ENCODE results near the gene DZIP1L. TPM values are rescaled to one million over a fixed set of nuclear protein-coding genes. Genes with fewer than 3 reads are reported as not detected.

DZIP1L gene
- total and polyA plus RNA-seq, 2 experiments from 2014 or later: 10.6 to 19.5 TPM

GRCh38 chr3:138025553-138025952 is 89.9 kb downstream of the DZIP1L start:
- no peaks in the 10 kb centered on the region for H4K20me1 ChIP-seq (replicated peaks; ENCODE audit: insufficient read depth)
- no peak overlapping the region for H3K4me3 Mint-ChIP-seq
- H3K79me2 ChIP-seq (replicated peaks; ENCODE audit: insufficient read depth): no peaks in the 10 kb centered on the region
- no peaks in the 10 kb centered on the region for H3K36me3 Mint-ChIP-seq (ENCODE audit: low read depth)
- no peaks in the 10 kb centered on the region for H3K27me3 ChIP-seq (ENCODE audit: insufficient read depth)
- ATAC-seq: no peak
- H2AFZ ChIP-seq: no peak overlapping the region
- H3K4me1 Mint-ChIP-seq: no peaks in the 10 kb centered on the region
- no peaks in the 10 kb centered on the region for H3K36me3 ChIP-seq (ENCODE audit: insufficient read depth)
- no peaks in the 10 kb centered on the region for H3K4me1 ChIP-seq (ENCODE audit: insufficient read depth)
- H3K27ac Mint-ChIP-seq: no peak overlapping the region
- H3K4me2 ChIP-seq: no peak overlapping the region
- DNase-seq (ENCODE audit: low spot score): no peak
- peaks cover 2% of the 10 kb centered on the region for H3K27me3 Mint-ChIP-seq (ENCODE audit: insufficient read depth, low read depth, poor library complexity)
- no peak overlapping the region for H3K4me3 ChIP-seq
- H3F3A ChIP-seq (replicated peaks; ENCODE audit: low read depth): no peaks in the 10 kb centered on the region
- H3K9me3 Mint-ChIP-seq: no peaks in the 10 kb centered on the region
- H3K9me2 ChIP-seq (ENCODE audit: insufficient read depth): no peaks in the 10 kb centered on the region
- H3K27ac ChIP-seq (ENCODE audit: low read depth): no peak overlapping the region
- TF ChIP-seq ZNF331 (CRISPR knock-in tag; IDR thresholded peaks at IDR 0.05; ENCODE audit: low read depth) (no peak), CREB1 (CRISPR knock-in tag; IDR thresholded peaks at IDR 0.05; ENCODE audit: low read depth) (no peak), POLR2AphosphoS5 (IDR thresholded peaks at IDR 0.05; ENCODE audit: low read depth) (no peak), STAT1 (IDR thresholded peaks at IDR 0.05; ENCODE audit: unreplicated experiment) (no peak), ETS1 (IDR thresholded peaks at IDR 0.05) (no peak), REST (IDR thresholded peaks at IDR 0.05; ENCODE audit: unreplicated experiment) (no peak), EZH2phosphoT487 (IDR thresholded peaks at IDR 0.05; ENCODE audit: unreplicated experiment) (no peak), ZNF114 (CRISPR knock-in tag; IDR thresholded peaks at IDR 0.05) (no peak), CTCF (conservative IDR thresholded peaks at IDR 0.05; ENCODE audit: low read depth in 2 of 2) (no peak), ZNF462 (CRISPR knock-in tag; IDR thresholded peaks at IDR 0.05) (no peak), JUNB (IDR thresholded peaks at IDR 0.05; ENCODE audit: unreplicated experiment) (no peak), NANOG (IDR thresholded peaks at IDR 0.05; ENCODE audit: borderline replicate concordance) (no peak), EZH2 (IDR thresholded peaks at IDR 0.05; ENCODE audit: low read depth, unreplicated experiment) (no peak)

Measured in GM23338 (cell line).